Fibroblast of lung (primary cell): ENCODE results near the gene DNAH3.

Experiments
- CTCF ChIP-seq, 2 donors: IDR thresholded peaks in 1 of 2; conservative IDR thresholded peaks in 1 of 2; 1 replicate in 1 of 2; 2 replicates in 1 of 2; pipeline ENCODE4 v1.5.1; 2011 to 2012; ENCODE audit warnings: low read length in 2 of 2, control low read depth in 1 of 2, inconsistent platforms in 1 of 2, low read depth in 1 of 2, mild to moderate bottlenecking in 1 of 2
- EZH2 ChIP-seq: IDR thresholded peaks from 2 replicates; pipeline ENCODE4 v1.5.1; 2012; ENCODE audit warnings: low read length, control low read depth, mild to moderate bottlenecking; ENCODE audit errors: missing control alignments

GRCh38 chr16:21084631-21085225, 65.9 kb downstream of the DNAH3 start:
- TF ChIP-seq CTCF (conservative IDR thresholded peaks at IDR 0.05 in 1 of 2, IDR thresholded peaks at IDR 0.05 in 1 of 2; ENCODE audit: low read depth in 1 of 2, low read length in 2 of 2) = no peak
- no peak for TF ChIP-seq EZH2
